ENCODE data around the gene MKRN1. TPM values are rescaled to one million over a fixed set of nuclear protein-coding genes. Genes with fewer than 3 reads are reported as not detected.

MKRN1 gene
- total and polyA plus RNA-seq, 4 donors: 46.9 to 104 (median 62.0) TPM

DNA sequence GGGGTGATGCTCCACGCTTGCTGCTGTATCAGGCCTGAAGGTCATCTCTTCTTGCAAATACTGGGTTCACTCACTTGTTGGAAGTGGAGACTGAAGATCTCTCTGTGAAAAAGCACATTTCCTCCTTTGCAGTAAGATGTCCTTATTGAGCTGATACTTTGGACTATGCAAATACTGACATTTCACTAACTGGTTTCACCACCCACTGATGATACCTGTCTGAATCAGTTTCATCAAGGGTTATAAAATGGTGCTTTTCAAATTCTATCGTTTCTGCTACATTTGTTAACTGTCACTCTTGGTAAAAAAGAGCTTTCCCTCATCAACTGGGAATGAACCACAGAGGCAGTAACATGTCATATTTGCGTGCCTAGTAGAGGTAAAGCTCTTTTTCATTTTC is 39.9 kb downstream of the MKRN1 start:
- H3K36me3 ChIP-seq (ENCODE audit: control insufficient read depth in 4 of 4, insufficient read depth in 4 of 4, low read length in 4 of 4): no peaks in the 10 kb centered on the region
- TF ChIP-seq, protein P1, sequence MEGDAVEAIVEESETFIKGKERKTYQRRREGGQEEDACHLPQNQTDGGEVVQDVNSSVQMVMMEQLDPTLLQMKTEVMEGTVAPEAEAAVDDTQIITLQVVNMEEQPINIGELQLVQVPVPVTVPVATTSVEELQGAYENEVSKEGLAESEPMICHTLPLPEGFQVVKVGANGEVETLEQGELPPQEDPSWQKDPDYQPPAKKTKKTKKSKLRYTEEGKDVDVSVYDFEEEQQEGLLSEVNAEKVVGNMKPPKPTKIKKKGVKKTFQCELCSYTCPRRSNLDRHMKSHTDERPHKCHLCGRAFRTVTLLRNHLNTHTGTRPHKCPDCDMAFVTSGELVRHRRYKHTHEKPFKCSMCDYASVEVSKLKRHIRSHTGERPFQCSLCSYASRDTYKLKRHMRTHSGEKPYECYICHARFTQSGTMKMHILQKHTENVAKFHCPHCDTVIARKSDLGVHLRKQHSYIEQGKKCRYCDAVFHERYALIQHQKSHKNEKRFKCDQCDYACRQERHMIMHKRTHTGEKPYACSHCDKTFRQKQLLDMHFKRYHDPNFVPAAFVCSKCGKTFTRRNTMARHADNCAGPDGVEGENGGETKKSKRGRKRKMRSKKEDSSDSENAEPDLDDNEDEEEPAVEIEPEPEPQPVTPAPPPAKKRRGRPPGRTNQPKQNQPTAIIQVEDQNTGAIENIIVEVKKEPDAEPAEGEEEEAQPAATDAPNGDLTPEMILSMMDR (IDR thresholded peaks at IDR 0.05; ENCODE audit: control extremely low read depth, extremely low read depth): no peak
- no peak overlapping the region for H3K9ac ChIP-seq (ENCODE audit: insufficient read depth in 1 of 2, low read length in 2 of 2)
- 88 to 93% methylated on average over 3 of the region's 3 CpGs for whole genome bisulfite sequencing, 2 donors
- no peak for ATAC-seq (ENCODE audit: insufficient read depth, low FRiP score)
- DNase-seq: no peak
- H3K4me3 ChIP-seq: no peak overlapping the region
- H3K4me1 ChIP-seq (ENCODE audit: control insufficient read depth in 5 of 5, insufficient read depth in 5 of 5, low read length in 5 of 5): peaks cover 0 to 4% (median 0%) of the 10 kb centered on the region in 5 donors
- no peaks in the 10 kb centered on the region for H3K9me3 ChIP-seq (ENCODE audit: control insufficient read depth in 4 of 4, insufficient read depth in 3 of 4, low read length in 3 of 4)
- no peak overlapping the region for H3K27ac ChIP-seq (ENCODE audit: low read depth in 1 of 2, low read length in 1 of 2)
- H3K27me3 ChIP-seq (ENCODE audit: control insufficient read depth in 3 of 3, insufficient read depth in 3 of 3, low read length in 2 of 3): peaks cover 0 to 3% (median 0%) of the 10 kb centered on the region in 3 donors

- Histone ChIP-seq H3K27me3 (ENCODE audit: control insufficient read depth in 3 of 3, insufficient read depth in 3 of 3, low read length in 2 of 3) (peaks cover 0 to 3% (median 0%) of the 10 kb centered on the region in 3 donors), H3K36me3 (ENCODE audit: control insufficient read depth in 4 of 4, insufficient read depth in 4 of 4, low read length in 4 of 4) (no peaks in the 10 kb centered on the region), H3K27ac (ENCODE audit: low read depth in 1 of 2, low read length in 1 of 2) (no peak overlapping the region), H3K9ac (ENCODE audit: insufficient read depth in 1 of 2, low read length in 2 of 2) (no peak overlapping the region), H3K9me3 (ENCODE audit: control insufficient read depth in 4 of 4, insufficient read depth in 3 of 4, low read length in 3 of 4) (no peaks in the 10 kb centered on the region), H3K4me1 (ENCODE audit: control insufficient read depth in 5 of 5, insufficient read depth in 5 of 5, low read length in 5 of 5) (peaks cover 0 to 4% (median 0%) of the 10 kb centered on the region in 5 donors), H3K4me3 (peak overlapping the region; percentile 7)
- 44 to 51% methylated on average over 51 of the region's 51 CpGs for WGBS, 2 donors
- no peak for ATAC-seq (ENCODE audit: insufficient read depth, low FRiP score)
- TF ChIP-seq, protein P1 (IDR thresholded peaks at IDR 0.05; ENCODE audit: control extremely low read depth, extremely low read depth): no peak
- peak in 2 of 3 donors; percentile 24 to 34 for DNase-seq
Measured at GRCh38 chr7:140435252-140435895, 43.9 kb downstream of the MKRN1 start.

DNA sequence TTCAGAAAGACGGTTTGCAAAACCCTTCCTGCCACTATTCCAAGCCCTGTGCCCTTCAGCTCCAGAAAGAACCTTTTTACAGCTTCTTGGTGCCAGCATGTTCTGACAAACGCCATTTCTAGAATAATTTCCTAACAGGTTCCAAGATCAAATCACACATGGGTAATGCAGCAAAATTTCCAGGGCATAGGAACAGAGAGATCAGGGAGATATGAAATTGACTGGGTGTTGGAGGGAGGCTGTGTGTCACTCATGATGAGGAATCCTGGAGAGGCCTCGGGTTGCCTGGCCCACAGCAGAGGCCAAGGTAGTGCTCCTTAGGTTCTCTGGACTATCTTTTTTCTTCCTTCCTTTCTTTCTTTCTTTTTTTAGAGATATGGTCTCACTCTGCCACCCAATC is 45.9 kb downstream of the MKRN1 start:
- ATAC-seq (ENCODE audit: insufficient read depth, low FRiP score): no peak
- peaks cover 0 to 3% (median 0%) of the 10 kb centered on the region in 3 donors for H3K27me3 ChIP-seq (ENCODE audit: control insufficient read depth in 3 of 3, insufficient read depth in 3 of 3, low read length in 2 of 3)
- WGBS, 2 donors: 90 to 94% methylated on average over 3 of the region's 3 CpGs

More for the DNA sequence above, 45.9 kb downstream of the MKRN1 start:
- Histone ChIP-seq H3K36me3 (ENCODE audit: control insufficient read depth in 4 of 4, insufficient read depth in 4 of 4, low read length in 4 of 4) (no peaks in the 10 kb centered on the region), H3K4me1 (ENCODE audit: control insufficient read depth in 5 of 5, insufficient read depth in 5 of 5, low read length in 5 of 5) (peaks cover 0 to 4% (median 0%) of the 10 kb centered on the region in 5 donors), H3K9me3 (ENCODE audit: control insufficient read depth in 4 of 4, insufficient read depth in 3 of 4, low read length in 3 of 4) (no peaks in the 10 kb centered on the region), H3K4me3 (no peak overlapping the region), H3K9ac (ENCODE audit: insufficient read depth in 1 of 2, low read length in 2 of 2) (no peak overlapping the region), H3K27ac (ENCODE audit: low read depth in 1 of 2, low read length in 1 of 2) (no peak overlapping the region)
- no peak for DNase-seq
- TF ChIP-seq, protein P1 (IDR thresholded peaks at IDR 0.05; ENCODE audit: control extremely low read depth, extremely low read depth): no peak

Measured in lung (tissue), 12 donors.